GM12892 (cell line): ENCODE data around the gene ZP3.

Source experiments
- POLR2A ChIP-seq: IDR thresholded peaks from 2 replicates; pipeline ENCODE4 v1.6.1; 2011; ENCODE audit warnings: low read depth, low read length, control low read depth
- POLR2AphosphoS5 ChIP-seq: IDR thresholded peaks from 2 replicates; pipeline ENCODE4 v1.6.1; 2011; ENCODE audit warnings: low read depth, low read length, control low read depth
- TAF1 ChIP-seq: IDR thresholded peaks from 2 replicates; pipeline ENCODE4 v1.6.1; 2011; ENCODE audit warnings: low read depth, mild to moderate bottlenecking, control low read depth, low read length, borderline replicate concordance

DNA sequence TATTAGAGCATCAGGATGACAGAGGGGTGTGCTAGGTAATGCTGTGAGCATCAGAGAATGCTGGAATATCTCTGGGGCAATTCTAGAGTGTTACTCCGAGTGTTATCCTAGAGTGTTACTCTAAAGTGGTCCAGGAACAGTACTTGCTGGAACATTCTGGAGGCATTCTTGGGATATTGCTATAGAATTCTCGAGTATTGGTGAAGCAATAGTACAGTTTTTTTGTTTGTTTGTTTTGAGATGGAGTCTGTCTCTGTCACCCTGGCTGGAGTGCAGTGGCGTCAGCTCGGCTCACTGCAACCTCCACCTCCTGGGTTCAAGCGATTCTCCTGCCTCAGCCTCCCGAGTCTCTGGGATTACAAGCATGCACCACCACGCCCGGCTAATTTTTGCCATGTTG lies 27.9 kb upstream of the ZP3 start:
- TF ChIP-seq POLR2AphosphoS5 (no peak), POLR2A (no peak), TAF1 (no peak)
